HepG2 (cell line): ENCODE measurements around the gene CPLANE1. TPM values are rescaled to one million over a fixed set of nuclear protein-coding genes. Genes with fewer than 3 reads are reported as not detected.

ENCODE experiments used
- ATAC-seq: fragments of 200-7000 bp; cut with Tn5 transposase; 3 replicates; pipeline ENCODE4 v1.9.1; 2020; ENCODE audit warnings: mild to moderate bottlenecking, moderate library complexity
- BruUV-seq: library from RNA; stranded (reverse); fragments of 400-500 nt; replicated peaks from 2 replicates; lab custom pipeline; 2021; lab: Mats Ljungman, UMichigan
- CTCF ChIA-PET: fragments of 300-600 bp; formaldehyde crosslinking; extraction: SDS; loops from one replicate; lab custom pipeline; 2021; ENCODE audit warnings: low total read pairs, inconsistent platforms, low intra/inter-chr PET ratio; lab: Yijun Ruan, JAX
- POLR2A ChIA-PET: fragments of 350-600 bp; sonication (Branson Sonifier 250); formaldehyde crosslinking; loops from one replicate; lab custom pipeline; 2020; ENCODE audit warnings: antibody characterized with exemption, inconsistent platforms; lab: Yijun Ruan, JAX
- DNase-seq: peaks from one replicate; pipeline ENCODE4 v3.0.0-alpha.2; 2015; ENCODE audit warnings: low spot score
- FAIRE-seq: peaks from 3 replicates; lab custom pipeline; 2011; peaks lifted over from hg19 to GRCh38; lab: Jason Lieb, UNC
- H2AFZ ChIP-seq: one replicate; pipeline ENCODE4 v1.6.1; 2011; ENCODE audit warnings: low read length, inconsistent platforms
- H3K27ac ChIP-seq: fragments of 300-600 bp; 3 replicates; pipeline ENCODE4 v1.8.0; 2011; ENCODE audit warnings: mixed run types, mild to moderate bottlenecking, mixed read lengths, low read length, inconsistent platforms; ENCODE audit not compliant: insufficient read depth; ENCODE audit errors: extremely low read length
- H3K27me3 ChIP-seq, 2 experiments: fragments of 200-600 bp in 1 of 2; 2 replicates in 1 of 2; 3 replicates in 1 of 2; pipeline versions ENCODE4 v1.6.0 to v1.8.0; 2011; ENCODE audit warnings: low read length in 2 of 2, mild to moderate bottlenecking in 2 of 2, moderate library complexity in 2 of 2, inconsistent platforms in 1 of 2; ENCODE audit not compliant: insufficient read depth in 2 of 2, control insufficient read depth in 1 of 2
- H3K36me3 ChIP-seq, 2 experiments: fragments of 200-600 bp in 1 of 2; replicated peaks in 1 of 2; 2 replicates in 1 of 2; 3 replicates in 1 of 2; pipeline versions ENCODE4 v1.5.1 to v1.8.0; 2011; ENCODE audit warnings: low read length in 2 of 2, inconsistent platforms in 1 of 2; ENCODE audit not compliant: insufficient read depth in 2 of 2, control insufficient read depth in 1 of 2
- H3K4me1 ChIP-seq: 2 replicates; pipeline ENCODE4 v1.5.1; 2012; ENCODE audit warnings: low read length, inconsistent platforms; ENCODE audit not compliant: insufficient read depth
- H3K4me2 ChIP-seq: 2 replicates; pipeline ENCODE4 v1.6.0; 2011; ENCODE audit warnings: low read depth, low read length, inconsistent platforms
- H3K4me3 ChIP-seq, 3 experiments: fragments of 200-600 bp in 1 of 3; sonication (generic), shearing (Covaris generic) in 1 of 3; replicated peaks in 1 of 3; 2 replicates each; pipeline ENCODE4 v1.5.1; 2011 to 2016; ENCODE audit warnings: low read length in 3 of 3, inconsistent platforms in 2 of 3, low read depth in 2 of 3, mild to moderate bottlenecking in 2 of 3, control low read depth in 1 of 3, mixed read lengths in 1 of 3; ENCODE audit not compliant: insufficient read depth in 1 of 3
- H3K79me2 ChIP-seq: one replicate; pipeline ENCODE4 v1.6.1; 2011; ENCODE audit warnings: low read length, inconsistent platforms; ENCODE audit not compliant: insufficient read depth
- H3K9ac ChIP-seq: 2 replicates; pipeline ENCODE4 v1.6.0; 2011; ENCODE audit warnings: mild to moderate bottlenecking, low read depth, low read length, inconsistent platforms; ENCODE audit not compliant: insufficient read depth
- H3K9me3 ChIP-seq: 2 replicates; pipeline ENCODE4 v1.5.1; 2012; ENCODE audit warnings: mild to moderate bottlenecking, low read length
- H4K20me1 ChIP-seq: 2 replicates; pipeline ENCODE4 v1.6.0; 2011; ENCODE audit warnings: inconsistent platforms, mild to moderate bottlenecking, low read length, moderate library complexity; ENCODE audit not compliant: insufficient read depth
- PHB2 ChIP-seq: fragments of 450-650 bp; IDR thresholded peaks from 2 replicates; pipeline ENCODE4 v1.6.1; 2018; ENCODE audit not compliant: partially characterized antibody
- SMAD9 ChIP-seq: sonication (generic); formaldehyde crosslinking; IDR thresholded peaks from 2 replicates; pipeline ENCODE4 v1.5.1; 2020; ENCODE audit warnings: mild to moderate bottlenecking, missing genetic modification reagents
- TARDBP ChIP-seq: sonication (generic); formaldehyde crosslinking; IDR thresholded peaks from 2 replicates; pipeline ENCODE4 v1.8.0; 2022; ENCODE audit warnings: mild to moderate bottlenecking, missing genetic modification reagents
- TCF12 ChIP-seq, 2 experiments: fragments of 450-650 bp in 1 of 2; sonication (generic) in 1 of 2; formaldehyde crosslinking in 1 of 2; IDR thresholded peaks; 2 replicates each; pipeline versions ENCODE4 v1.6.1 to v1.8.0; 2017 to 2022; ENCODE audit warnings: antibody characterized with exemption in 1 of 2, mild to moderate bottlenecking in 1 of 2, missing genetic modification reagents in 1 of 2, moderate library complexity in 1 of 2
- USF2 ChIP-seq, 2 experiments: sonication (generic) in 1 of 2; formaldehyde crosslinking in 1 of 2; IDR thresholded peaks; 2 replicates each; pipeline versions ENCODE4 v1.5.1 to v1.6.1; 2011 to 2020; ENCODE audit warnings: borderline replicate concordance in 1 of 2, low read depth in 1 of 2, low read length in 1 of 2, mild to moderate bottlenecking in 1 of 2, missing genetic modification reagents in 1 of 2, moderate library complexity in 1 of 2
- ZBTB3 ChIP-seq: sonication (generic); formaldehyde crosslinking; IDR thresholded peaks from 2 replicates; pipeline ENCODE4 v1.4.0; 2020; ENCODE audit warnings: low read depth, mild to moderate bottlenecking, moderate library complexity, missing genetic modification reagents, borderline replicate concordance
- ZNF318 ChIP-seq: sonication (generic); formaldehyde crosslinking; IDR thresholded peaks from 2 replicates; pipeline ENCODE4 v1.4.0; 2020; ENCODE audit warnings: mild to moderate bottlenecking, missing genetic modification reagents
- ZNF513 ChIP-seq: sonication (generic); formaldehyde crosslinking; conservative IDR thresholded peaks from 2 replicates; pipeline ENCODE4 v1.5.0; 2020; ENCODE audit warnings: missing genetic modification reagents
- ZNF558 ChIP-seq: sonication (generic); formaldehyde crosslinking; IDR thresholded peaks from 2 replicates; pipeline ENCODE4 v1.9.0; 2022; ENCODE audit warnings: mild to moderate bottlenecking, missing genetic modification reagents, borderline replicate concordance
- WGBS: methylation state at CpG from one replicate; pipeline ENCODE4 v1.1.6; 2017; ENCODE audit warnings: low lambda C conversion rate; 5-methylcytosine and 5-hydroxymethylcytosine counted together
- in situ Hi-C: cut with HindIII; loops from 2 replicates; pipeline ENCODE4 v1.10.0; 2017; ENCODE audit warnings: low pct_unique_long_range_greater_than_20kb; ENCODE audit not compliant: extremely low pct_ligation_motif_present
- intact Hi-C: fragments of 100-400 bp; cut with micrococcal nuclease; formaldehyde crosslinking; loops from one replicate; pipeline ENCODE4 v1.10.0; 2022; ENCODE audit not compliant: unreplicated experiment
- polyA plus RNA-seq, 8 experiments: library from polyadenylated mRNA; depleted of rRNA in 3 of 8; stranded (reverse) in 7 of 8; unstranded in 1 of 8; fragments of >200 nt; fragmentation: Illumina TruSeq in 4 of 8; extraction: Trizol in 4 of 8; gene quantifications; 2 replicates each; pipeline versions ENCODE4 v1.2.1 to v1.2.3, GENCODE V29; 2011 to 2016; ENCODE audit warnings: low read depth in 4 of 8, missing spikeins in 1 of 8, mixed read lengths in 1 of 8; ENCODE audit not compliant: insufficient read depth in 1 of 8
- total RNA-seq, 5 experiments: library from RNA; depleted of rRNA; stranded (reverse); fragments of >200 nt; fragmentation: Illumina TruSeq; extraction: Trizol; gene quantifications; 2 replicates each; pipeline ENCODE4 v1.2.3, GENCODE V29; 2016; ENCODE audit warnings: low read depth in 1 of 5

Gene CPLANE1
- total and polyA plus RNA-seq, 2 of the 13 experiments (the other 11 are each of a cell fraction or from before 2014, with no cell fraction given) = 6.3 to 9.9 TPM

GRCh38 chr5:37208883-37209797 lies 40.0 kb downstream of the CPLANE1 start:
- H3K36me3 ChIP-seq = peaks cover 2 to 10% of the 10 kb centered on the region in 2 experiments; a peak in 1 of 5 replicates
- no peaks in the 10 kb centered on the region for H4K20me1 ChIP-seq
- H2AFZ ChIP-seq = no peak overlapping the region
- no TSS peak for BruUV-seq
- in situ Hi-C loops (no loop called here), intact Hi-C loops (loop anchor here (10.0 kb wide), 1 partner anchor 144 kb away; no protein-coding TSS in a partner anchor)
- DNase-seq (no peak), ATAC-seq (no peak), FAIRE-seq (no peak)
- no peak overlapping the region for H3K4me3 ChIP-seq
- no peak overlapping the region for H3K27ac ChIP-seq
- POLR2A ChIA-PET = no interaction called here
- H3K27me3 ChIP-seq = no peaks in the 10 kb centered on the region
- WGBS = 98% methylated on average over 31 of the region's 32 CpGs
- no peaks in the 10 kb centered on the region for H3K9me3 ChIP-seq
- H3K79me2 ChIP-seq = no peaks in the 10 kb centered on the region
- CTCF ChIA-PET = no interaction called here
- H3K9ac ChIP-seq = no peak overlapping the region
- H3K4me2 ChIP-seq = no peak overlapping the region
- H3K4me1 ChIP-seq = no peaks in the 10 kb centered on the region
- no peak for TF ChIP-seq PHB2
- TF ChIP-seq ZBTB3 (CRISPR knock-in tag) = no peak
- TF ChIP-seq ZNF318 (CRISPR knock-in tag) = no peak
- TF ChIP-seq ZNF558 (CRISPR knock-in tag) = no peak
- TF ChIP-seq TARDBP (CRISPR knock-in tag) = no peak
- no peak for TF ChIP-seq ZNF513 (CRISPR knock-in tag)
- no peak for TF ChIP-seq SMAD9 (CRISPR knock-in tag)
- no peak for TF ChIP-seq TCF12 (IDR thresholded peaks at IDR 0.05)
- no peak for TF ChIP-seq TCF12 (CRISPR knock-in tag; IDR thresholded peaks at IDR 0.05)
- TF ChIP-seq USF2 (IDR thresholded peaks at IDR 0.05; ENCODE audit: low read depth, low read length) = no peak
- no peak for TF ChIP-seq USF2 (CRISPR knock-in tag; IDR thresholded peaks at IDR 0.05; ENCODE audit: borderline replicate concordance)
